Measurements from ENCODE around the gene FAM156B. TPM values are rescaled to one million over a fixed set of nuclear protein-coding genes. Genes with fewer than 3 reads are reported as not detected.
"Not testable (repeated sequence)": the region's sequence is repeated elsewhere in the genome, so short reads cannot be mapped to it uniquely, and the experiment has no call there.

FAM156B gene
- total RNA-seq, 1 donor = 17.0 TPM

DNA sequence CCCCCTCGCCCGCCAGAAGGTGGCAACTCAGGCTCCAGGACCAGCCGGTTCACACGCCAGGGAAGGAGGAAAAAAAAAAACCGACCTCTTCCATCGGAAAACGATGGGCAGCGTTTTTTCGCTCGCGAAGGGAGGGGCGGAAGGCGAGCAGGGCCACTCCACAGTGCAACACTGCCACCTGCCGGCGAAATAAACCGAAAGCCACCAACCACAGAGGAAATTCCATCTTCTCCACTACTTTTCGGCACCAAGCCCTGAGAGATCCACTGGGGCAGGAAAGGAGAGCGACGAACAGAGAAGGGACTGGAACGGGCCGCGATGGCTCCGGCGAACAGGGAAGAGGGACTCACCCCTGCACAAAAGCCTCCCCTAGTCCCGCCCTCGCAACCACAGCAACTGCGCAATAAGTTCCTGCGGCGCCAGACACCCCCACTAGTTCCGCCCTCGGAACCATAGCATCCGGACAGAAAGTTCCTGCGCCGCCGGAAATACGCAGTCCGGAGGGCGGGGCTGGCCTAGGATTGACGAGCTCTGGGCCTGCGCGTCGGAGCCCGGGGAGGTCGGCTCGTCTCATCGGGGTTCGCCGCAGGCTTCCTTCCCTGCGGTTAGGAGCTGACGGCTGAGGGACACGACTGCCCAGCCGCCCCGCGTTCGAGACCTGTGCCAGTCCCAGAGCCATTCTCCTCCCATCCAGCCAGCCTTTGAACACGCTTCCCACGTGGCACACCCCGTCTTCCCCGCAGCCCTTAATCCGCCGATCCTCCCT lies 37.8 kb downstream of the FAM156B start:
- H3K4me2 ChIP-seq (ENCODE audit: insufficient read depth, low read length) = peak overlapping the region; percentile 94
- DNase-seq (ENCODE audit: insufficient read length, low spot score, missing footprints) = peak; percentile 94
- H4K20me1 ChIP-seq (ENCODE audit: insufficient read depth, low read length) = no peaks in the 10 kb centered on the region
- peaks cover 11% of the 10 kb centered on the region for H3K4me1 ChIP-seq (ENCODE audit: insufficient read depth, low read length)
- TF ChIP-seq, protein P1, sequence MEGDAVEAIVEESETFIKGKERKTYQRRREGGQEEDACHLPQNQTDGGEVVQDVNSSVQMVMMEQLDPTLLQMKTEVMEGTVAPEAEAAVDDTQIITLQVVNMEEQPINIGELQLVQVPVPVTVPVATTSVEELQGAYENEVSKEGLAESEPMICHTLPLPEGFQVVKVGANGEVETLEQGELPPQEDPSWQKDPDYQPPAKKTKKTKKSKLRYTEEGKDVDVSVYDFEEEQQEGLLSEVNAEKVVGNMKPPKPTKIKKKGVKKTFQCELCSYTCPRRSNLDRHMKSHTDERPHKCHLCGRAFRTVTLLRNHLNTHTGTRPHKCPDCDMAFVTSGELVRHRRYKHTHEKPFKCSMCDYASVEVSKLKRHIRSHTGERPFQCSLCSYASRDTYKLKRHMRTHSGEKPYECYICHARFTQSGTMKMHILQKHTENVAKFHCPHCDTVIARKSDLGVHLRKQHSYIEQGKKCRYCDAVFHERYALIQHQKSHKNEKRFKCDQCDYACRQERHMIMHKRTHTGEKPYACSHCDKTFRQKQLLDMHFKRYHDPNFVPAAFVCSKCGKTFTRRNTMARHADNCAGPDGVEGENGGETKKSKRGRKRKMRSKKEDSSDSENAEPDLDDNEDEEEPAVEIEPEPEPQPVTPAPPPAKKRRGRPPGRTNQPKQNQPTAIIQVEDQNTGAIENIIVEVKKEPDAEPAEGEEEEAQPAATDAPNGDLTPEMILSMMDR (IDR thresholded peaks at IDR 0.05; ENCODE audit: extremely low read depth, low read depth, low read length) = peak; percentile 88
- peak overlapping the region; percentile 86 for H2AFZ ChIP-seq (ENCODE audit: low read length)
- no peaks in the 10 kb centered on the region for H3K36me3 ChIP-seq (ENCODE audit: insufficient read depth, low read length)
- peak overlapping the region; percentile 79 for H3K4me3 ChIP-seq (ENCODE audit: insufficient read depth, low read length)
- H3K27me3 ChIP-seq (ENCODE audit: insufficient read depth, low read length) = no peaks in the 10 kb centered on the region
- peak overlapping the region; percentile 92 for H3K27ac ChIP-seq (ENCODE audit: low read depth, low read length)
- H3K9me3 ChIP-seq (ENCODE audit: low read depth, low read length) = no peaks in the 10 kb centered on the region
- no peaks in the 10 kb centered on the region for H3K79me2 ChIP-seq (ENCODE audit: insufficient read depth, low read length)

DNA sequence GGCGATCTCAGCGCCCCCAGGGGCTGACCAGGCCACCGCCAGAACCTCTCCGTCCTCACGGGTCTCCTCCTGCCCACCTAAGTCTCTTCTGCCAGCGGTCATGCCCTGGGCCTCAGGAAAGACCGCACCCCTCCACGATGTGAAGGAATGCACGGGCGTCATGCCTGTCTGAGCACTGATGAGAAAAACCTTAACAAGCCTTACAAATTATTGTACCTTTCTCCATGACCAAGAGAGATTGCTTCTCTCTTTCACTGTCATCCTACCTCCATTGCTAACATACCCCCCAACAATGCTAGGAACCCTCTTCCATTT lies 38.3 kb downstream of the FAM156B start:
- DNase-seq (ENCODE audit: insufficient read length, low spot score, missing footprints) = peak; percentile 54
- not testable (repeated sequence) for H3K9me3 ChIP-seq (ENCODE audit: low read depth, low read length); H3K36me3 ChIP-seq (ENCODE audit: insufficient read depth, low read length); H4K20me1 ChIP-seq (ENCODE audit: insufficient read depth, low read length); H3K79me2 ChIP-seq (ENCODE audit: insufficient read depth, low read length); H3K27me3 ChIP-seq (ENCODE audit: insufficient read depth, low read length)
- peak overlapping the region; percentile 86 for H2AFZ ChIP-seq (ENCODE audit: low read length)
- H3K4me3 ChIP-seq (ENCODE audit: insufficient read depth, low read length) = peak overlapping the region; percentile 79
- H3K4me1 ChIP-seq (ENCODE audit: insufficient read depth, low read length) = peaks cover 11% of the 10 kb centered on the region
- H3K27ac ChIP-seq (ENCODE audit: low read depth, low read length) = peak overlapping the region; percentile 92
- peak overlapping the region; percentile 94 for H3K4me2 ChIP-seq (ENCODE audit: insufficient read depth, low read length)

DNA sequence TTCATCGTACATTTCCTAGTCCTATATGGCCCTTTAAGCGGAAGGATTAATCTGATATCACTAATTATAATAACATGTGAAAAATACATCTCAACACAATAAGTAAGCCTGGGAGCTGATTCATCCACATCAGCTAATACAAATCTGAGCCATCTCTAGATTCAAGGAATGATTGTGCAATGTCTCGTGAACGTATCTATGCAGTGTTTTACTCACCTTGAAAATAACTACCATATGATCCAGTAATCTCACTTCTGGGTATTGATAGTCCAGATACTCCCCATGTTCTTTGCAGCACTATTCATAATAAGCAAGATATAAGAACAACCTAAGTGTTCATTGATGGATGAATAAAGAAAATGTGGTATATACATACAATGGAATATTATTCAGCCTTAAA lies 43.6 kb downstream of the FAM156B start:
- not testable (repeated sequence) for H3K4me2 ChIP-seq (ENCODE audit: insufficient read depth, low read length); H2AFZ ChIP-seq (ENCODE audit: low read length); DNase-seq (ENCODE audit: insufficient read length, low spot score, missing footprints); H3K27ac ChIP-seq (ENCODE audit: low read depth, low read length); H3K36me3 ChIP-seq (ENCODE audit: insufficient read depth, low read length); H4K20me1 ChIP-seq (ENCODE audit: insufficient read depth, low read length); H3K4me3 ChIP-seq (ENCODE audit: insufficient read depth, low read length); H3K79me2 ChIP-seq (ENCODE audit: insufficient read depth, low read length); H3K4me1 ChIP-seq (ENCODE audit: insufficient read depth, low read length); H3K9me3 ChIP-seq (ENCODE audit: low read depth, low read length); H3K27me3 ChIP-seq (ENCODE audit: insufficient read depth, low read length)

DNA sequence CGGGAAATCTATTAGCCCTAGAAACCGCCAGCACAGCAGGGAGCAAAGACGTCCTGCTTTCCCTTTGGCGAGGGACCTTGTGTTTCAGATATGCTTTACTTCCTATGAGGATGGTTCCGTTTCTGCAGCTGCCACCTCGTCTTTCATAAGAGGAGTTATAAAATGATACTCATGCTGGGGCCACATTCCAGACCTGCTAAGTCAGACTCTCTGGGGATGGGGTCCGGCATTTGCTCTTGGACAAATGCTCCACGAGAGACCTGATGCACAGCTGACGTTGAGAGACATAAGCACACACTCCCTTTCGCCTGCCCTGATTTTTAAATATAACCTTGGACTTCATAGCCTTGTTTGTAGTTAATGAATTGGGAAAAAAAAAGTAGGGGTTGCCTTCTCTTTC lies 44.6 kb downstream of the FAM156B start:
- not testable (repeated sequence) for H3K36me3 ChIP-seq (ENCODE audit: insufficient read depth, low read length); H3K9me3 ChIP-seq (ENCODE audit: low read depth, low read length); H3K4me3 ChIP-seq (ENCODE audit: insufficient read depth, low read length); H4K20me1 ChIP-seq (ENCODE audit: insufficient read depth, low read length); DNase-seq (ENCODE audit: insufficient read length, low spot score, missing footprints); H2AFZ ChIP-seq (ENCODE audit: low read length); H3K79me2 ChIP-seq (ENCODE audit: insufficient read depth, low read length); H3K27ac ChIP-seq (ENCODE audit: low read depth, low read length); H3K4me1 ChIP-seq (ENCODE audit: insufficient read depth, low read length); H3K4me2 ChIP-seq (ENCODE audit: insufficient read depth, low read length); H3K27me3 ChIP-seq (ENCODE audit: insufficient read depth, low read length)

DNA sequence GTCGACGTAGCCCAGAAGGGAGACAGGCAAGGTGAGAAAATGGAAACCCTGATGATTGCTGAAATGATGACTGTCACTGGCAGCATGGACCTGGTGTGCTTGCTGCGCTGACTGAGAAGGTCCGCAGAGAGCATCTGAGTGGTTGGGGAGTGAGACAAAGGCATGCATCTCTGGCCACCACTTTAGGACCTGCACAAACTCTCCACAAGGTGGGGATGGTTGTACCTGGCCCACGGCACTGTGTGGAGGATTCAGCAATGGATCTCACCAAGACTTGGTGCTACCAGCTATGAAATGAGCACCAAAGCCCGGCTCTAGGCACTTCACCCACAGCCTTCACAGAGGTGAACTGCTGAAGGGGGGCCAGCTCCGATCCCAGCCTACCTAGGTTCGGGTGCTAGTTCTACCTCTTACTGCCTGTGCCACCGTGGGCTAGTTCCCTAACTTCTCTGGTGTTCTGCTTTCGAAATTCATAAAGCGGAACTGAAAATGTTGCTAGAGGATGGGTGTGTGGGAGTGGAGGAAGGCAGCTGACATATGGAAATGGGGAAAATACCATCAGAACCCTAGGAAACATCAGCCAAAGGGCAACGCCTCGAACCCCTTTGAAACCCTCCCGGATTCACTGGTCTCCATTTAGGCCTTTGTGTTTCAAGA lies 48.8 kb downstream of the FAM156B start:
- H3K4me3 ChIP-seq (ENCODE audit: insufficient read depth, low read length); H3K27me3 ChIP-seq (ENCODE audit: insufficient read depth, low read length); H3K9me3 ChIP-seq (ENCODE audit: low read depth, low read length); H3K4me1 ChIP-seq (ENCODE audit: insufficient read depth, low read length); H3K27ac ChIP-seq (ENCODE audit: low read depth, low read length); H3K4me2 ChIP-seq (ENCODE audit: insufficient read depth, low read length); H2AFZ ChIP-seq (ENCODE audit: low read length); H4K20me1 ChIP-seq (ENCODE audit: insufficient read depth, low read length); DNase-seq (ENCODE audit: insufficient read length, low spot score, missing footprints); H3K79me2 ChIP-seq (ENCODE audit: insufficient read depth, low read length); H3K36me3 ChIP-seq (ENCODE audit: insufficient read depth, low read length): not testable (repeated sequence)

DNA sequence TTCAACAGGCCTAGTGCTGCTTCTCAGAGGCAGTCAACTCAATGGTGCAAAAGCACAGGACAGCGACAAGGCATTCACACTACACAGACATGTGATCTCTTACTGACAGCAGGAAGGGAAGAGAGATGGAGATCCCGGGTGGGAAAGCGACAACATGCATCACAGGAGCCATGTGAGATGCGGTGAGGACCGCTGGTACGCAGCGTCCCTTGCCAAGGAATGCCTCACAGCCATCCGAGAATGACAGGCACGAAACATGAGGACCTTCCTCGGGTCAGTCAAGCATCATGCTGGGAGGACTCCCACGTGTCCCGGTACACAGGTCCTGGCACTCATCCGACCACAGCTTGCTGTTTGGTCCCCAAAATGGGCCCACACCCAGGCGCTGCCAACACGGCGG lies 50.4 kb downstream of the FAM156B start:
- H3K4me1 ChIP-seq (ENCODE audit: insufficient read depth, low read length); H3K27ac ChIP-seq (ENCODE audit: low read depth, low read length); DNase-seq (ENCODE audit: insufficient read length, low spot score, missing footprints); H3K4me2 ChIP-seq (ENCODE audit: insufficient read depth, low read length); H3K9me3 ChIP-seq (ENCODE audit: low read depth, low read length); H3K36me3 ChIP-seq (ENCODE audit: insufficient read depth, low read length); H3K79me2 ChIP-seq (ENCODE audit: insufficient read depth, low read length); H3K27me3 ChIP-seq (ENCODE audit: insufficient read depth, low read length); H3K4me3 ChIP-seq (ENCODE audit: insufficient read depth, low read length); H4K20me1 ChIP-seq (ENCODE audit: insufficient read depth, low read length); H2AFZ ChIP-seq (ENCODE audit: low read length): not testable (repeated sequence)

DNA sequence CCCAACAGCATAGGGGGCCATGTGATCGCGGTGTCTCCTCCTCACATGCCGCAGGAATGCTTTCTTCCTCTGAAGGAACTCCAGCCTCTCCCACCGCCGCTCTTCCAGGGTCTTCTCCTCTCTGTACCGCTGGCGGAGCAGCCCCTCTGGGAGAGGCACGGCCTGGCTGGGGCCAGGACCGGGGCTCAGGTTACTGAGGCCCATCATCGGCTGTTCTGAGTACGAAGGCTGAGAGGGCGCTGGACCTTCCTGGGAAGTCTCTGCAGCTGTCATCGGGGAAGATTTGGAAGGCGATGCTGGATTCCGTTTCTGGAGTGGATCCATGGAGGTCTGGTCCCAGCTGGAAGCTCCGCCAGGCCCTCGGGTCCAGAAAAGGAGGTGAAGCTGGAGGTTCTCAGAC lies 51.1 kb downstream of the FAM156B start:
- H2AFZ ChIP-seq (ENCODE audit: low read length); H3K4me3 ChIP-seq (ENCODE audit: insufficient read depth, low read length); H3K36me3 ChIP-seq (ENCODE audit: insufficient read depth, low read length); H3K79me2 ChIP-seq (ENCODE audit: insufficient read depth, low read length); DNase-seq (ENCODE audit: insufficient read length, low spot score, missing footprints); H4K20me1 ChIP-seq (ENCODE audit: insufficient read depth, low read length); H3K4me1 ChIP-seq (ENCODE audit: insufficient read depth, low read length); H3K27me3 ChIP-seq (ENCODE audit: insufficient read depth, low read length); H3K4me2 ChIP-seq (ENCODE audit: insufficient read depth, low read length); H3K27ac ChIP-seq (ENCODE audit: low read depth, low read length); H3K9me3 ChIP-seq (ENCODE audit: low read depth, low read length): not testable (repeated sequence)

DNA sequence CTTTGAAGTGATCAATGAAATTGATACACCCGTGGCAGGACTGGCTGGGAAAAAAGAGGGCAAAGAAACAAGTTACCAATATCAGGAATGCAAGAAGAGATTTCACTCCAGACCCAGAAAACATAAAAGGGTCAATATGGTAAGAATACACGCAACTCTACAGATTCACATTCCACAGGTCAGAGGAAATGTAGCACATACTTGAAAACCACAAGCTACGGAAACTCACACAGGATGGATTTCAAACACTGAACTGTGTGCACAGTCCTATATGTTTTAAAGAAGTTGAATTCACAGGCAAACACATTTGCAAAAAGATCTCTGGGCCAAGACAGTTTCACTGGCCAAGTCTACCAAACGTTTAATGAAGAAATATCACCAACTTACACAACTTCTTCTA lies 52.2 kb downstream of the FAM156B start:
- H3K27me3 ChIP-seq (ENCODE audit: insufficient read depth, low read length); H3K4me2 ChIP-seq (ENCODE audit: insufficient read depth, low read length); H3K9me3 ChIP-seq (ENCODE audit: low read depth, low read length); H2AFZ ChIP-seq (ENCODE audit: low read length); H3K36me3 ChIP-seq (ENCODE audit: insufficient read depth, low read length); DNase-seq (ENCODE audit: insufficient read length, low spot score, missing footprints); H3K4me3 ChIP-seq (ENCODE audit: insufficient read depth, low read length); H4K20me1 ChIP-seq (ENCODE audit: insufficient read depth, low read length); H3K79me2 ChIP-seq (ENCODE audit: insufficient read depth, low read length); H3K4me1 ChIP-seq (ENCODE audit: insufficient read depth, low read length); H3K27ac ChIP-seq (ENCODE audit: low read depth, low read length): not testable (repeated sequence)

Measured in osteoblast (primary cell).